Colon (tissue), 2 donors: ENCODE results near the gene GLIS2.
"Not testable (repeated sequence)": the region's sequence is repeated elsewhere in the genome, so short reads cannot be mapped to it uniquely, and the experiment has no call there.

Experiments
- FAIRE-seq: peaks from 2 replicates; lab custom pipeline; 2012; peaks lifted over from hg19 to GRCh38; lab: Jason Lieb, UNC
- donor health status: control.
- donor health status: control.

The GLIS2 gene

GRCh38 chr16:4320571-4321137 lies 4.8 kb downstream of the GLIS2 start:
- FAIRE-seq = no peak

DNA sequence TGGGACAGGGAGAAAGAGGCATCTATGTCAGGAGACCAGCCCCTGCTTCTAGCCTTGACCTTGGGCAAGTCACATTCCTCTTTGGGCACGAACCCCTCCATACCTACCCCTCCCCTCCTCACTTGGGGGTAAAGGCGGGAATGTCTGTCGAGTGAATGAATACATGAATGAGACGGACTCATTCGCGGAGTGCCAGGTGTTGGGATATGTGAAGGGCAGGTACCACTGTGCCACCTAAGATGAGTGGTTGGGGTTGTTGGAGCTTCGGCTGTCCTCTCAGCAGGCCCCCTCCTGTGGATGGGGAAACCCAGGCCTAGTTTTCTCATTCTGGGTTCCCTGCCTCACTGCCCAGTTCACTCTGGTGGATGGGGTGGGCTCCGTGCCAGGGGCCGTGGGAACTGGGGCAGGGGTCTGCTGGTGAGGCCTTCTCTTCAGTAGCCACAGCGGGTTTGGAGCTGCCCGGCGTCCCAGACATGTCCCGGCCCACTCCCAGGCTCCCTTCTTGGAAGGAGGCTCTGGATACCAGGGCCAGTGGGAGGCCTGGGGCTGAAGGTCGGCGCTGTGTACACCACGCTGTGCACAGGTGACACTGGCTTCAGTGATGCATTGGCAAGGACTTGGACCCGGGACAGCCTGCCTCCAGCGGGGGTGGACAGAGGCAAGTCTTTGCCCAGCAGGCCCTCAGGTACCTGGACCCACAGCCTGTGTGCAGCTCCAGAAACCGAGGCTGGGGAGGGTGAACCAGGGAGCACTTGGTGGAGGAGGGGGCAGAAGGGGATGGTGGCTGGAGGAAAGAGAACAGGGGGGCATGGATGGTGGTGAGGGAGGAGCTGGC lies 5.6 kb downstream of the GLIS2 start:
- no peak for FAIRE-seq

DNA sequence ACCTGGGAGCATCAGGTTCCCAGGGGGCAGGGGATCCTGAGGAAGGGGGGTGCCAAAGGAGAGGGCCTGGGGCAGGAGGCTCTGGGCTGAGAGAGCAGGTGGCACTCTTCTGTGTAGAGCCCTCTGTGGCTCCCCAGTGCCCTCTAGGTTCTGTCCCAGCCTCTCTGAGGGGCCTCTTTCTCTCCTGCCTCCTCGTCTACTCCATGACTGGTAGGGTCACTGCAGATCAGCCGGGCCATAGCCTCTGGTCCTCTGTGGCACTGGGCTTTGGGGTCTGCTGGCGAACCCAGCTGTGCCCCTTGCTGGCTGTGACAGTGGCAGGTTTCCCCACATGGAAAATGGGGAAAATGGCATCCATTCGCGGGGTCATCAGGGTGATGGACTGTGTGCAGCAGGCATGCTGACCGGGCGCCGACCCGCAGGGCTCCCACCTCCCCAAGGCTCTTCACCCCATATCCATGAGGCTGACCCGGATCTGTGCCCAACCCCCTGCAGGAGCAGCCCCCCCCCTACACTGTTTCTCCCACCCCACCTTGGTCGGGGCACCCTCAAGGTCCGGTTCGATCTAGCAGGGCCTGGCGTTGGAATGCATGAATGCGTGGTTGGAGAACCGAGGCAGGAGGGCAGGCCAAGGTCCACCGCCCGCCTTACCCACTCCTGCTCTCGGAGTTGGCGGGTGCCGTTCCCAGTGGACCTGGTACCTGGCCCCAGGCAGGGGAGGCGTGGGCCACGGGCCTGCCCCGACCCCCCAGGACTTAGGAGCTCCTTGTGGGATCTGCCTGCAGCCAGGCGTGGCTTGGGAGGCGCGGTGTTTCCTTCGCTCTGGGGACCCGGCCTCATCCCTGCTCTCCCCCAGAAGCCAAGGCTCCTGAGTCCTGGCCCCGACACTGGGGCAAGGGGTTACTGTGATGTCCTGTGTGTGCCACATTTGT lies 6.5 kb downstream of the GLIS2 start:
- no peak for FAIRE-seq

- no peak for FAIRE-seq
Measured at GRCh38 chr16:4323071-4323844, 7.4 kb downstream of the GLIS2 start.

- no peak for FAIRE-seq
Measured at GRCh38 chr16:4323845-4324488, 8.1 kb downstream of the GLIS2 start.

GRCh38 chr16:4324492-4325252 lies 8.8 kb downstream of the GLIS2 start:
- no peak for FAIRE-seq

DNA sequence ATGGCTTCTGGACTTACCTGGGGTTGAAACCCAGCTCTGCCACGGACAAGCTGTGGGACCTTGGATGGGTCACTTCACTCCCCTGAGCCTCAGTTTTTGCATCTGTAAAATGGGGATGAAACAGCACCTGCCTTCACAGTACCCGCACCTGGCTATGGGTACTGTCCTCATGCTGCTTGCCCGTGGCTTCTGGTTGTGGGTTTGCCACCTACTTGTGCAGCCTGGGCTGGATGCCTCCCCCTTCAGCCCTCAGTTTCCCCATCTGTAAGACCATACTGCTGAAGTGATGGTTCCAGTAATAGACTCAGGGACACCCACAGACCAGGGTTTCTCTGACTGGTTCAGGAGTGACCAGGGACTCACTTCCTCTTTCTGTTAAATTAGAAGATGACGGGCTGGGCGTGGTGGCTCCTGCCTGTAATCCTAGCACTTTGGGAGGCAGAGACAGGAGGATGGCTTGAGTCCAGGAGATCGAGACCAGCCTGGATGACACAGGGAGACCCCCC lies 9.4 kb downstream of the GLIS2 start:
- FAIRE-seq = no peak

- no peak for FAIRE-seq
Measured at GRCh38 chr16:4327386-4328045, 11.6 kb downstream of the GLIS2 start.

DNA sequence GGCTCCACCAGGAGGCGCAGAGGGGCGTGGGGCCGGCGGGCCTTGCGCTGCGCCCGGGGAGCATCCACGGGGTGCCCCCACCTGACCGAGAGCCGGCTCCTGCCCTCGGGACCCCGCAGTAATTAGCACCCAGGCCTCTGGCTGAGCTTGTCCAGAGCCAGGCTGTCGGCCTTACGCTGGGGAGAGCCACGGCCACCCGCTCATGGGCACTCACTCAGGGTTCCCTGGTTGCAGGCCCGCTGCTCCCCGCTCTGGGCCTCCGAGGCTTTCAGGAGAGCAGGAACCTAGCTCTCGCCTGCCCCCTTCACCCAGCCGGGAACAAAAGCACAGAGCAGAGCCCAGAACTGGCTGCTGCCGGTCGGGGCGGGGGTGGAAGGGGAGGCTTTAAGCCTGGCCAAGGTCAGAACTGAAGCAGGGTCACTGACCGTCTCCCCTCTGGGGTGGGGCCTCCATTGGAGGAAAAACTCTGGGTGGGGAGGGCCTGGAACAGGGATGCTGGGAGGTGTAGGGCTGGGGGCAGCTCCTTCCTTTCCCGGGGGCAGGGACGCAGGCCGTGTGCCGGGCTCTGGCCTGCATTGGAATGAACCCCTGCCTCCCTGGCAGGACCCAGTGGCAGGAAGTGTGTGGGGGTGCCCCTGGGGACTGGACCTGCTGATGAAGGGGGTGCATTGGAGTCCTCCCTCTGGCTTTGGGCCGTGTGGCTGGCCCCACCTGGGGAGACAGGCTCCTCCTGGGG lies 12.3 kb downstream of the GLIS2 start:
- no peak for FAIRE-seq

- no peak for FAIRE-seq
Measured at GRCh38 chr16:4328782-4329775, 13.2 kb downstream of the GLIS2 start.

DNA sequence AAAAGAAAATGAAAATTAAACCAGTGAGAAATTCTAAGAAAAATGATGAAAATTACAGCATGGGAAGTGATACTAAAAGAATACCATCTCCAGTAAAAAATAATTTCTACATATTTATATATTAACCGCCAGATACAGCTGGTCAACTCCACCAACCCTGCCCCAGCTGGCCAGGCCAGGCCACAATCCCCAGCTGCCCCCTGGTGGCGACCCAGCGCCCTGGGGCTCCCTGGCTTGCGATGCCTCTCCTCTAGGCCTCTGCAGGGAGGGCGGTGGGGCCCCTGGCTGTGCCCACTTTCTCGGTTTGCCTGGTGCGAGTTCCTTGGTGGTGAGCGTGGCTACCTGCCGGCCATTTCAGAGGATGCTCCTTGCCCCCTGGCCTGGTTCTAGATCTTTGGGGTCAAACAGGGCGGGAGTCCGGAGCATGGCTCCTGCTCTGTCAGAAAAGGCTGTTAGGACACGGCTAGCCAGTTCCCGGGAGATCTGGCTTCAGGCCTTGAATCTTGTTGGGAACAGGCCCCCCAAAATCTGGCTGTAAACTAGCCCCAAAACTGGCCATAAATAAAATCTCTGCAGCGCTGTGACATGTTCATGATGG lies 14.5 kb downstream of the GLIS2 start:
- no peak for FAIRE-seq

GRCh38 chr16:4332083-4332482 lies 16.2 kb downstream of the GLIS2 start:
- no peak for FAIRE-seq

GRCh38 chr16:4332623-4333307 lies 16.9 kb downstream of the GLIS2 start:
- FAIRE-seq = no peak

DNA sequence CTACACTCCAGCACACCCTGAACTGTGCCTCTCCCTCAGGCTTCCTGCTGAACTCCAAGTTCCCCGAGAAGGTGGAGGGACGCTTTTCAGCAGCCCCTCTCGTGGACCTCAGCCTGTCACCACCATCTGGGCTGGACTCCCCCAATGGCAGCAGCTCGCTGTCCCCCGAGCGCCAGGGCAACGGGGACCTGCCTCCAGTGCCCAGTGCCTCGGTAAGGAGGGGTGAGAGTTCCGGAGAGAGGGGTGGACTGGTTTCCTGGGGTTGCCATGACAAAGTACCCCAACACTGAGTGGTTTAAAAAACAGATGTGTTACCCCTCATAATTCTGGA lies 17.4 kb downstream of the GLIS2 start:
- FAIRE-seq = no peak

- FAIRE-seq = not testable (repeated sequence)
Measured at GRCh38 chr16:4333714-4334113, 17.8 kb downstream of the GLIS2 start.

- no peak for FAIRE-seq
Measured at GRCh38 chr16:4334724-4335495, 19.0 kb downstream of the GLIS2 start.
